ENCODE measurements around the gene GRIK3.
"Not testable (repeated sequence)": the region's sequence is repeated elsewhere in the genome, so short reads cannot be mapped to it uniquely, and the experiment has no call there.

The GRIK3 gene

DNA sequence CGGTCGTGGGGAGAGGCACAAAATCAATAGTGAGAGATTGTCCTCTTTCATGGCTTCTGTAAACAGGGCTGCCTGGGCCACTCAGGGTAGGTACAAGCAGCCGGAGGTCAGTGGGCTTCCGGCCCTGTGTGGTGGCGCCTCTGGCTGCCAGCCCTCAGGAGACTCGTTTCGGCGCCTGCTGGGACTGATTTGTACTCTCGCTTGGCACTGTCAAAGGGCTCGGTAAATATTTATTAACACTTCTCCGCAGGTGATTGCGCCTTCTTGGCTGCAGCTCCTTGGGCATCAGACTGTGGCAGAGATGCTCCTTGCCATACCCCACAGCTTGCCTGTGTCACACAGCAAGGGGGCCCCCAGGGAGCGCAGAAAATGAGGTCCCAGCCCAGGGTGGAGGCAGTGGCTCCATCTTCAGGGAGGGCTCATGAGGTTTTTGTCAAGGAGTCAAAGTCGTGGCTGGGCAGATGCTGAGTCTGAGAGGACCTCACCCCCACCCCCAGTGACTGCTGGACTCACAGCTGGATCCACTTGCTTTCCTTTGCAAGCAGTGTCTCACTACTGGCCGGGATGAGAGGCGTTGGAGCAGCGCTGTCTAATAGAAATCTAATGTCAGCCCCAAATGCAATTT lies 262.5 kb downstream of the GRIK3 start:
- DNase-seq (ENCODE audit: insufficient read length, low spot score) (no peak), FAIRE-seq (no peak)
- TF ChIP-seq, protein P1, sequence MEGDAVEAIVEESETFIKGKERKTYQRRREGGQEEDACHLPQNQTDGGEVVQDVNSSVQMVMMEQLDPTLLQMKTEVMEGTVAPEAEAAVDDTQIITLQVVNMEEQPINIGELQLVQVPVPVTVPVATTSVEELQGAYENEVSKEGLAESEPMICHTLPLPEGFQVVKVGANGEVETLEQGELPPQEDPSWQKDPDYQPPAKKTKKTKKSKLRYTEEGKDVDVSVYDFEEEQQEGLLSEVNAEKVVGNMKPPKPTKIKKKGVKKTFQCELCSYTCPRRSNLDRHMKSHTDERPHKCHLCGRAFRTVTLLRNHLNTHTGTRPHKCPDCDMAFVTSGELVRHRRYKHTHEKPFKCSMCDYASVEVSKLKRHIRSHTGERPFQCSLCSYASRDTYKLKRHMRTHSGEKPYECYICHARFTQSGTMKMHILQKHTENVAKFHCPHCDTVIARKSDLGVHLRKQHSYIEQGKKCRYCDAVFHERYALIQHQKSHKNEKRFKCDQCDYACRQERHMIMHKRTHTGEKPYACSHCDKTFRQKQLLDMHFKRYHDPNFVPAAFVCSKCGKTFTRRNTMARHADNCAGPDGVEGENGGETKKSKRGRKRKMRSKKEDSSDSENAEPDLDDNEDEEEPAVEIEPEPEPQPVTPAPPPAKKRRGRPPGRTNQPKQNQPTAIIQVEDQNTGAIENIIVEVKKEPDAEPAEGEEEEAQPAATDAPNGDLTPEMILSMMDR (IDR thresholded peaks at IDR 0.05; ENCODE audit: insufficient read depth, missing control alignments), result no peak

DNA sequence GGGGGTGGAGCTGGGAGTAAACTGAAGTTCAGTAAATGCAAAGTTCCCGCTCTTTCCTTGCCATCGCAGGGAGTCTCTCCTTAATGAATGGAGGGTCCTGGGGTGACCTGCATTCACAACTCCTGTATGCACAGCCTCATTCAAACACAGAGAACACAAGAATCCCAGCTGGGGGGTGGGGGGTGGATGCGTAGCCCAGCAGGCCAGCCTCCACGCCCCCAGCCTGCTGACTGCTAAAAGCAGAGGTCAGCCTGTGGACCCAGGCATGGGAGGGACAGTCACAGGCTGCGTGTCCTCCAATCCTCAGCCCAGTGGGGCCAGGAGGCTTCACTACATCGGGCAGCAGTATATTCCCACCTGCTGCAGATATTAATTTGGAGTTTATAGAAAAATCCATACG lies 263.1 kb downstream of the GRIK3 start:
- no peak for FAIRE-seq
- DNase-seq (ENCODE audit: insufficient read length, low spot score), result no peak
- TF ChIP-seq, protein P1 (IDR thresholded peaks at IDR 0.05; ENCODE audit: insufficient read depth, missing control alignments), result no peak

DNA sequence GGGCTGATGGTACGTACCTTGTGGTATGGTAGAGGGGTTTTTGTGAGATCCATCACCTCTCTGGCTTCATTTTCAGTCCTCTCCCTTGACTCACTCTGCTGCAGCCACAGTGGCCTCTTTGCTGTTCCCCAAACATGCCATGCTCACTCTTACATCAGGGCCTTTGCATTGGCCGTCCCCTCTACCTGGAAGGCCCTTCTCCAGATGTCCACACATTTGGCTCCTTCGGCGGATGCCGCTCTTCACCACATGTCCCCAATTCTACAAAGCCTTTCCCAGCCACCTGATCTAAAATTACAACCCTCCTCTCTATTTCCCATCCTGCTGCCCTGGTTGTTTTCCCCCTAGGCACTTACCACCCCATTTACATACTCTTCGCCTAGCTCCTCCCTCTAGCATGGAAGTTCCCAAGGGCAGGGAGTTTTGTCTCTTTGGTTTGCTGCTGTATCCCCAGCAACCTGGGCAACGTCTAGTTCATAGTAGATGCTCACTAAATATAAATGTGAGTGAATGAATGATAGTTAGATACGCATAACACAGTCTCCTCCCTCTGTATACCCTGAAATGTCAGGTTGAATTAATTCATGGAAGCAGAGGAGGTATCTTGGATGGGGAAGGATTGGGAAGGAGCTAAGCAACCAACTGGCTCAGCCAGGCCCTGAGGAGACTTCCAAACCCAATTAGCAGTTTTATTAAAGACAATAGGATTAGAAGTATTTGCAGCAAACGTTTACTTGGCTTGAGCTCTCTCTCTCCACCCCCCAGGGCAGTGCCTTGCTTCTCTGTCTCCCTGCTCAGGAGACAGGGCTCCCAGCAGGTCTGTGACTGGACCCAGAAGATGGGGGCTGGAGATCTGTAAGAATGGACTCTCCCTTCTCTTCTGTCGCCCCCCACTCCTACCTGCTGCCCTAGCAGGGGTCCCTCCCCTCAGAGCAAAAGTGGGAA lies 264.2 kb downstream of the GRIK3 start:
- DNase-seq (ENCODE audit: insufficient read length, low spot score) (peak; percentile 75), FAIRE-seq (peak; percentile 95)
- TF ChIP-seq, protein P1 (IDR thresholded peaks at IDR 0.05; ENCODE audit: insufficient read depth, missing control alignments), result no peak

DNA sequence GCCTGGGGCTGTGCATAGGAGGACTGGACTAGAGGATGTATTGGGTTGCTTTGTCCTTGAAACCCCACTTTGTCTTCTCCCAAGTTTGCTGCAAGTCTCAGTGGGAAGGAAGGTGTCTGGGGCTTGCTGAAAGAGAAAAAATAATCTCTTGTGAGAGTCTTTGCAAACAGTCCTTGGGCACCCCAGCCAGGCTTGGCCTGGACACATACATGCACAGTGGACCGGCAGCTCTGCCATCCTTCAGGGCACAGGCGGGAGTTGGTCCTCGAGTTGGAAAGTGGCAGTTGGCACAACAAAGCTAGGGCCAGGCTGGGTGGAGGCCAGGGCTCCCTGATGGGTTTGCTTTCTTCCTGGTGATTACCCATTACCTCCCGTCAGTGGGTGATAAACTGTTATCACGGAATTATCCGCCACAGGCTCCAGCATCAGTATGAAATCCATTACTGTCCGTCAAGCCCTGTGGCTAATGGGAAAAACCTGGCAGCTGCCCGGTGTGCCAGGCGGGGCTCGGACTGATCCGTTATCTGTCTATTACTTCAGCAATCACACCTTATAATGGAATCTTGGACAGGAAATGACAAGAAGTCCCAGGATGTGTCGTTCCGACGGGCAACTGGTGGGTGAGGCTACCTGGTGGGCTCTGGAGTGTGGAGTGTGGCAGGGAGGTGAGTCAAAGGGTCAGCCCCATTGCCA lies 265.7 kb downstream of the GRIK3 start:
- TF ChIP-seq, protein P1 (IDR thresholded peaks at IDR 0.05; ENCODE audit: insufficient read depth, missing control alignments), result no peak
- DNase-seq (ENCODE audit: insufficient read length, low spot score) (no peak), FAIRE-seq (no peak)

DNA sequence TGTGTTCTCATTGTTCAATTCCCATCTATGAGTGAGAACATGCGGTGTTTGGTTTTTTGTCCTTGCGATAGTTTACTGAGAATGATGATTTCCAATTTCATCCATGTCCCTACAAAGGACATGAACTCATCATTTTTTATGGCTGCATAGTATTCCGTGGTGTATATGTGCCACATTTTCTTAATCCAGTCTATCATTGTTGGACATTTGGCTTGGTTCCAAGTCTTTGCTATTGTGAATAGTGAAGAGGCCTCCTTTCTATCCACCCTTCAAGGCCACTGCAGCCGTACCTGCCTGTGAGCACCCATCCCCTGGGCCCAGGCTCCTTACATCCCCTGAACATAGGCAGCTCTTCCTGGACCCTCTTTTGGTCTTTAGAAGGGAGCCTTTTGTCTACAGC lies 266.9 kb downstream of the GRIK3 start:
- FAIRE-seq, result not testable (repeated sequence)

DNA sequence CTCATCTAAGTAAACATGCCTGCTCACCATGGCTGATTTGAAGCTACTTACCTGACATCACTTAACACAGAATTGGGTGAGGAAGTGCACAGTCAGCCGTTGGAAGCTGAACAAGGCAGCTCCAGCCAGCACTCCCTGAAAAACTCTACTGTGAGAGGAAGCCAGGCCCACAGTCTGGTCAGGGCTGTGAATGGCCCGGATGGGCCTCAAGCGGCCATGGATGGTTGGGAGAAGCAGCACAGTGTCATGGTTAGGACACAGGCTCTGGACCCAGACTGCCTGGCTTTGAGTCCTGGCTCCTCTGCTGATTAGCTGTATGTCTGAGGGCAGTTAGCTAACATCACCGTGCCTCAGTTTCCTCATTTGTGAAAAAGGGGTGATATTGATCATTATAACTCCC lies 267.8 kb downstream of the GRIK3 start:
- no peak for DNase-seq (ENCODE audit: insufficient read length, low spot score)
- no peak for FAIRE-seq
- TF ChIP-seq, protein P1 (IDR thresholded peaks at IDR 0.05; ENCODE audit: insufficient read depth, missing control alignments), result no peak

More for the DNA sequence above, 266.9 kb downstream of the GRIK3 start:
- DNase-seq (ENCODE audit: insufficient read length, low spot score), result not testable (repeated sequence)

DNA sequence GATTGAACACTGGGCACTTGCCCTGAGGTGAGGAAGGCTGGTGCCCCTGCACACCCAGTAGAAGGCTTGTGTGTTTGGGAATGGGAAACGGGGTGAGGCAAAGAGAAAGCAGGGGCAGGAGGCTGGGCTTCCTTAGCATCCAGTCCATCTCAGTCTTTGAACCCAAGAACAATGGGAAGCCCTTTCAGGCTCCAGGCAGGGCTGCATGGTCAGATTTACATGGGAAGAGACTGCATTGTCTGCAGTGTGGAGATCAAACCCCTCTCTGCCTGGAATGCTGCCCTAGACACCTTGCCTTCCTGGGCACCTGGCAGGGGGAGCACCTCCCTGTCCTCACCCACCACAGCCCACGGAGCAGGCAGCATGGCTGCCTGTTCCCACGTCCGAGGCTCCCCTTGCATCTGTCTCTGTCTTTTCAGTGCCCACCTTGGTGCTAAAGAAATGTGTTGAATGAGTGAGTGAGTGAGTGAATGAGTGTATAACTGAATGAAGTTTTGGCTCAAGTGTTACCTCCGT lies 268.5 kb downstream of the GRIK3 start:
- peak; percentile 16 for FAIRE-seq
- TF ChIP-seq, protein P1 (IDR thresholded peaks at IDR 0.05; ENCODE audit: insufficient read depth, missing control alignments), result no peak
- DNase-seq (ENCODE audit: insufficient read length, low spot score), result no peak
